Measurements from ENCODE around the gene MAML3.
A peak's percentile ranks its signal among the peaks of the same experiment; 100 is the strongest.

MAML3 gene

DNA sequence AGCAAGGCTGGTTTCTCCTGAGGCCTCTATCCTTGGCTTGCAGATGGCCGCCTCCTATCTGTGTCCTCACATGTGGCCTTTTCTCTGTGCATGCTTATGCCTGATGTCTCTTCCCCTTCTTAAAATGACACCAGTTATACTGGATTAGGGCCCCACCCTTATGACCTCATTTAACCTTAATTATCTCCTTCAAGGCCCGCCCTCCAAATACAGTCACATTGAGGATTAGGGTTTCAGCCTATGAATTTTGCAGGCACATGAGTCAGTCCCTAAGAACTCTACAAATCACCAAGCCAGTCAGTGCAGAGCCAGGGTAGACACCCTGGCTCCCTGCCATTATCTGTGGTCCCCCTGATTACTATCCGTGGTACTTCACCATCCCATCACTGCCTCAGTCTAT is 51.6 kb downstream of the MAML3 start:
- no peak for DNase-seq

DNA sequence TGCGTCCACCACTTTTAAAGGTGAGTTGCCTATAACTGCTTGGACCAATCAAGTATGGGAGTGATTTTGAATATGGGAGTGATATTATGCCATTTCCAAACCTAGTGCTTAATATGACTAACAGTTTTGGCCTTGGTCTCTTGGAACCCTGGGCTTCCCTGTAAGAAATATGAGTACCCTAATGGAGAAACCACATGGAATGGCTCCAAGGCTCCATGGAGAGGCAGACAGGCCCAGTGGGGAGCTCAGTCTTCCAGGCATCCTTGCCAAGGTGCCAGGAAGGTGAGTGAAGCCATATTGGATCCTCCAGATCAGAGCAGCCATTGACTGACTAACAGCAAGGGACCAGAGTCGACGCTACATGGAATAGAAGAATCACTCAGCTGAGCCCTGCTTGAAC is 53.2 kb downstream of the MAML3 start:
- DNase-seq, result no peak

DNA sequence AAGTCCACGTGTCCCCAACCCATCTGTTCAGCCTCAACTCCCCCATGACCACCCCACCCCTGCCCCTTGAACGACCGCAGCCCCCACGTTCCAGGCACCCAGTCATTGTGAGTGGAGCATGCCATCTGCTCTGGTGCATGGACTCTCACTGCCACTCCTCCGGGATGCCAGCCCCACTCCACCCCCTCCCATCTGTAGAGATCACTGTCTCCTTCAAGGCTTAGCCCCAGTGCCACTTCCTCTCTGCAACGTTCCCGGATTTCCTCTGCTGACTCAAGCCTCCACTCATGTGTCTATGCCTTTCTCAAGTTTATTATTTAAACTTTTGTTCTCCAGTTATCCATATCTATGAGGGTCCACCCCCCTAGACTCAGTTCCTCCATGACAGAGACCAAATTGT is 54.0 kb downstream of the MAML3 start:
- peak in 25 of 58 donors; percentile 1 to 51 (median 20) for DNase-seq

DNA sequence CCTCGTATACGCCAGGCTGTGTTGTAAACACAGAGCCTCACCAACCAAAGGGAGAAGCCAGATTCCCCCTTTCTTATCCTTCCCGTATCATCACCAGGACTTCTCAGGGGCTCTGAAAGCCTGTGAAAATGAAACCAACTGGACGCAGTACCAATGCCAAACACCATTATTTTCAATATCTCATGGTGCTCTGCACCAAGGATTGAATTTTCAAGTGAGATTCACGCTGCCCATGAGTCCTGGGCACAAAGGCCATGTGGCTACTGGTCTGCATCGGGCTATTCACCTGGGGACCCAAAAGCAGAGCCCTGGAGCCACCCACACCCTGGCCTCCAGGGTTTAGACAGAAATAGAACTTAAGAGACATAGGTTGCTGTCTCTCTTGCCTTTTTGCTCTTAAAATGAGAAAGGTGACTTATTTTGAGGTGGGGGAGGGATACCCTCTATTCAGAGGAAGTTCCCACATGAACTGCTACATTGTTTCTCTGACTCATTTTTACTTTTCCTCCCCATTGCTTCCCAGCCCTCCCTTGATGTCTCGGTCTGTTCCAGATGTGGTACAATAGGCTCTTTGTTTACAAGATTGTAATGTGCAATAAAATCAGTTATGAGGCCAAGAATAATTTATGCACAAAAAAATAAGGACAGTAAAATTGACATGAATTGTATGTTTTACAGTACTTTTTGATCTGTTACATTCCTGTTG is 55.4 kb downstream of the MAML3 start:
- peak in 3 of 58 donors; percentile 1 to 35 (median 34) for DNase-seq

DNA sequence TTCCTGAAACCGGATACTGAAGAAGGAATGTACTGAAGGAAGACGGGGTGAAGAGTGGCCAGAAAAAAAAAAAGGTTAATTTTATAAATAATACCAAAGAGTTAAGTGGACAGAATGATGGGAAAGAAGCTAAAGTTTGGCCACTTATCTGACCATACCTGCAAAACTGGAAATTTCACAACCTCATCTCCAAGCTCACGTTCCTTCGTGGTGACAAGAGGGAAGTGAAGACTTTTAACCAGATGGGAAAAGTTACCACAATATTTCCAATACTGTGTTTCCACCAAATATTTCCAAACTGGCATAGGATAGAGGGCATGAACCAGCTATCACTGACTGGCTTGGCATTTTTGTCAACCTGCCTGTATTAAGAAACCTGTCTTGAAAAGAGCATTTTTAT is 56.4 kb downstream of the MAML3 start:
- DNase-seq, result no peak

DNA sequence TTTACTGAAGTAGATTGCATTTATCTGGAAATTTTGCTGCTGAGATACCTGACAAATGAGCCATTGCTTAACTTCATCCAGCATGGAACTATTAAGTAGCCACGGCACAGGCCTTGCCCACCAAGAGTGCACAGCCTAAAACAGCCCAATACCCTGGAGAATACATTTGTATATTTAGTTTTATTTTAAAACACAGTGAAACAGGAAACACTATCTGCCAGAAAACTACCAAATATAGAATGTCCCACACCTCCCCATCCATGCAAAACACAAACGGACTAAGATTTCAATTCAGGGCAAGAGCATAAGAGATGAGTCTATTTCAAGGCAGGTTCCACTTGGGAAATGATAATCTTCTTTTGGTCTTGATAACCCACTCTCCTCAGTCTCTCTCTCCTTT is 57.1 kb downstream of the MAML3 start:
- DNase-seq, result no peak

DNA sequence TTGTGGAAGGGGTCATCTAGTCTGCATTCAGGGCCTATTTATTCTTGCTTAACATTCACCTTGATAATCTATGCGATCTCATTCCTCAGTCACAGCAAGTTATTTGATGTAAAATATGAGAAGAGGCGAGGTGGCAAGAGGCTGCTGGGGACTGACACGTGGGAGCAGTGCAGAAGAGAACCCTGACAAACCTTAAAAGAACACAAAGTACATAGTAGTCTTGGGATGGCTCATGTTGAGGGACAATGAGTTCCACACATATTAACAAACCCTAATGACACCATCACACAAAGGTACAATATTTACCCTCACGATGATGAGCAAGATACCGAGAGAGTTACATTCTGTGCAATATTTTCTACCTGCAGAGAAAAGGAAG is 57.5 kb downstream of the MAML3 start:
- no peak for DNase-seq

DNA sequence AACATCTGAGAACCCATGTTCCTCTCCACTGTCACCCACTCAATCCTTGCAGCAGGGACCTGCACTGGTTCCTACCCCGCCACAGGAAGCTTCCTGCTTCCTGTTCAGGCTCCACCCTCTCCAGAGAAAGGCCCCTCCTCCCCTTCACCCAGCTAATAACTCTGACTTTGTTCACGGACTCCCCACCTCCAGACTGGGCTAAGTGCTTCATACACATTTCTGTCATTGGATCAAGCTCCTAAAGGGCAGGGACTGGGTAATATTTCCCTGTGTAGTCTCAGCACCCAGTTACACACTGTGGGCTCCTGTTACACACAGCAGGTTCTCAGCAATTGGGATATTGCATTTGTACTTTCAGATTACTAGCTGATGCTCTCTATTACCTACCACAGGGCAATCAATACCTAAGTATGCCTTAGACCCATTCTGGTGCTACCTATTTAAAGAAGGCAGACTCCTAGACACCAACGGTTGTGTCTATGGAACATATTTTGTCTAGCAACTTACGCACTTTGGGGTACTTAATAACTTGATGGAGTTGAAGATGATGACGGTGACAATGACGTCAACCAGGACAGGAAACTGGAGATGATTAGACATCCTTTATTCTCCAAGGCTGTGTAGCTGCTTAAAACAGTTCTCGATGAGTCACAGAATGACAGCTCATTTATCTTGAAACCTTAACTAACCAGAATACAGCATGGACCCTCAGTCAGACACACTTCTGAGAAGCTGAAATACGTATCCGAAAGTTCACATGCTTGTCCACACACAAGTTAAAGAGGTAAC is 58.1 kb downstream of the MAML3 start:
- DNase-seq, result peak in 3 of 58 donors; percentile 1 to 6 (median 1)

DNA sequence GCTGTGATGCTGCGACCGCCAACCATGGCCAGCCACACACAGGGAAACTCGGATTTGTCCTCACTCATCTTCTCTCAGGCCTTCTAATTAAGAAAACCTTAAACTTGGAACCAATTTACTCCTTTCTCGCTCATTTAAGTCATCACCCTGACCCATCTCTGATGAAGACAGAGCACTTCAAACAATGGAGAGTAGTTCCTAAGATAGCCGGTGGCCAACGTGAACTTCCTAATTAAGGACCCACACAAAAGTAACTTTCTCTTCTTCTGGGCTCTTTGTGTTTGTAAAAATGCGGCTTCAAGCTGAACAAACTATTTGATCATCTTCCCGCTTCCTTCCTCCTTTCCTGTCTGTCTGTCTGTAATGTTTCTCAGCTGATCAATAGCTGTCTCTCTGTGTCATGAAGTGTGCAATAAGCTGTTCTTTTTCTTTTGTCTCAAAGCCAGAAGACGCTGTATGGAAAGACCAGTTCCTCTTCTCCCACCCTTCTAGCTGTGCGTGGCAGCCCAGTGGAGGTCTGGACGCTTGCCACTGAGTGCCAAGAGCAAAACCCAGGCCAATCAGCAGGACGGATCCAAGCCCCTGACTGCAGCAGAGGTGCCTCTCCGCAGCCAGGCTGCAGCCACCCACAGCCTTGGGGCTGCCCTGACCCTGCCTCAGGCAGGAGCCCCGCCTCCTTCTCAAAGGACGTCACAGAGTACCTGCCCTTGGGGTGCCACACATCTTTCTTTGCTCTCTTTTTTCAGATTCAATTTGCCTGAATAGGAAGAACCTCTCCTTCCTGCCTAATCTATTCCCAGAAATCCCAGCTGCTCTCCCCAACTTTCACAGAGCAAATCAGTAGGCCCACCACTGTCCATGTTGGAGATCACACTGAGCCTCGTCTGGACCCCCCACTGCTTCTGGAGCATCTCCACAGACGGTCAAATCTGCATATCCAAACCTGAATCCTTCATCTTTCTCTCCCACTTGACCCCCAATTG is 59.3 kb downstream of the MAML3 start:
- peak in 52 of 58 donors; percentile 3 to 78 (median 42) for DNase-seq

DNA sequence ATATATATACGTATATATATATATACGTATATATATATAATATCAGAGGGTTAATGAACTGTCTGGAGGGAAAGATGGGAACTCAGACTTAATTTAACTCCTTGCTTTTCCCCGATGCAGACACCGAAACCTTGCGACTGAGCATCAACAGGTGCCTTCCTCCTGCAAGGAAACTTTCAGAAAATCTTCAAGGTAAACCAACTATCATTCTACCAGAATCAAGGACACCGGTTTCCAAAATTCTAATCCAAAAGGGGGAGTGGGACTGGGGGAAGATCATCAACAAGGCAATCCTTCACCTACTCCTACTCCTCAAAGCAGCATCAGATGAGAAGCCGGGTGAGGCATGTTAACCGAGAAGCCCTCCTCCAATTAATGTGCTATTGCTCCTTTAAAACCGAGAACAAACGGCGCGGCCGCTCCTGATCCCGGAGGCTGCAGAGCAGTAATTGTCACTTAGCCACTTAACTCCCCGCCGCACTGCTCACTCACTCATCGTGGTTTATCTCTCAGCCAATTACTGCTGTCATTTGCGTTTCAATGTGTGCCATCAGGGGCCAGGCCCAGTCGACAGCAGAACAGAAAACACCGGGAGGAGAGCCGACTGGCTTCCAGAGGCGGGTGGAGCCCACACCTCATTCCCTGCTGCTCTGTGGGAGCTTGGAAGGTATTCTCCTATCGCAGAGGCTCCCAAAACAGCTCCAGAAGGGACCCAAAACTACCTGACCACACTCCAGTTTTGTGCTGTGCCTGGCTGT is 61.7 kb downstream of the MAML3 start:
- peak in 24 of 58 donors; percentile 2 to 57 (median 14) for DNase-seq

DNA sequence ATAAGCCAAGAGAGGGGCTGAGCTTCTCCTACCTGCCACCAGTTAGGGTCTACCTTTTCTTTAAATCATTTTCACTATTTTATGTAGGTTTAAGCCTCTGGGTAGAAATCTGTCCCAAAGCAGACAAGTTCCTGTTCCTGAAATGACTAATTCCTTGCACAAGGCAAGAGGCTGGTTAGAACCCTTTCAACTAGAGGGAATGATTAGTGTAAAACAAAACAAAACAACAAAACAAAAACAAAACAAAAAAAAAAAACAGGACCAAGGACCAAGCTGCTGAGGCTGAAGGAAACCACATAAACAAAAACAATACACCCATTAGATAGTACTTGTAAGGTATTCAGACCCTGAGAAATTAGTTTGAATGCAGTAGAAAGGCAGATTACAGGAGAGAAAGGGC is 62.7 kb downstream of the MAML3 start:
- no peak for DNase-seq

DNA sequence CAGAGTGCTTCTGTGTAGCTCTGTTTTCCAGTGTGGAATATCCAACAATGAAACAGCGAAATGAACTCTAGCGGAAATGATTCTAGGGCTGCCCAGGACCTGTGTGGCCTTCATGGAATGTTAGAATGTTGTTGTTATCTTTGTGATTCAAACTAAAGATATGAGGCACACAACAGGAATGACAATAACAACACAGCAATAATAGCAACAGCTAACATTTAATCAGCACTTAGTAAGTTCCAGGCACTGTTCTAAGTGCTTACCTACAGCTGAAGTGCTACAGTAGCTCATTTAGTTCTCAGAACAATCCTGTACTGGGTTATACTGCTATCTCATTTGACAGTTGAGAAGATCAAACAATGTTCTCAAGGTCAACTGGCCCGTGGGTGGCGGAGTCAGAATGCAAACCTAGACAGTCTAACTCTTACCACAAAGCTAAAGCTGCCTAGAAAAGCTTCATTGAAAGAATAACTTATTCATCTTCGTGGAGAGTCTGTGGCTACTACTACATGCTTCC is 63.7 kb downstream of the MAML3 start:
- no peak for DNase-seq

DNA sequence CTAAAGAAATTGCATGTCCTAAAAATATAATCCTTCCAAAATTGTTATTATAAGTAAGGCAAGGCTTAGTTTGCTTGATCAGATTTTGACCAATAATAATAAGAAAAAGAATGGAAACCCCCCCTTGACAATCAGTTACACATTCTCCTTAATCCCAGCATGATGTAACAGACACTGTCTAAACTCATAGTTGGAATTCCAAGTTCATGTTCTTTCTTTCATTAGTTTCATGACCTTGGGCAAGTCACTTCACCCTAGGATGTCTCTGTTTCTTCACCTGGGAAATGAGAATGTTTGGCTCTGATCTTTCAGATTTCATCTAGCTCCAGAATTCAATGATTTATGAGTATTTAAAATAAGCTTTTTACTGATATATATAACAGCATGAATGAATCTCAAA is 64.8 kb downstream of the MAML3 start:
- DNase-seq, result no peak

DNA sequence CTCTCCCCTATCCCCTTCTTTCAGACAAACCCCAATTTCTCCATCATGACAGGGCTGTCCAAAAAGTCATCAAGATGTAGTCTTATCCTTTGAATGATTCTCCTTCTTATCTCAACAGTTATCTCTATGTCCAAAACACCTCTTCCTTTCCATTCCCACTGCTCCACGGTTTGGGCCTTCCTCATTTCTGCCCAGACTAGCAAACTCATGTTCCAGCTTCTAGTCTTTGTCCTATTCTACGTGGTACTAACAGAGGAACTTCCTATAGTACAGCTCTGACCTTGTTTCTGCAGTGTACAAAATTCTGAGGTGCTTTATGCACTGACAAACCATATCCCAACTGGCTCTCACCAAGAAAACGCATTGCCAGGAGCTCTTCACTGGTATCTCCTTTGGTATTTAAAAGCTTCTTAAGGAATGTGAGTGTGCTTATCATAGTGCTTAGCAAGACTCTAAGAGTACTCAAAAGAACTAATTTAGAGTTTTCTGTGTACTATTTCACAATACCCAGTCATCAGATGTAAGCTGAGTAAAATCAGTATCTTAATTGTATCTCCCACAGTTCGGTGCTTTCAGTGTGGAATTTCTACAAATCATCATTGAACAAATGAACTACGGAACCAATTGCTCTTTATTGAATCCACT is 65.5 kb downstream of the MAML3 start:
- DNase-seq, result no peak

DNA sequence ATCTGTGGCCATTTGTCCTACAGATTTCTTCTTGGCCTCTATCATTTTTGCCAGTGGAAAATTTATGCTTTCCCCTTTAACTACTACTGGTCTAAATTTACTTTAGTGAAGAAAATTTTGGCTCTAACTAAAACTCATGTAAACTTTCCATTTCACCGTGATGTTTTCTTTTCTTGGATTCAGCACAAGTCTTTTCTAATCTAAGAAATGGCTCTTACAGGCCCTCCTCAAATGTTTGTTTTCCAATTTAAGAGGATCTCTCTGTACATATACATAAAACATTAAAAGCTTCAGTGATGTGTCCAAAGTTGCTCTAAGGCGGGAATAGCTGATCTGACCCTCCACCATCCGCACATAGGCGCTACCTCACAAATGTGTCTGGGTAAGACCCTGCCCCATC is 68.1 kb downstream of the MAML3 start:
- DNase-seq, result no peak

DNA sequence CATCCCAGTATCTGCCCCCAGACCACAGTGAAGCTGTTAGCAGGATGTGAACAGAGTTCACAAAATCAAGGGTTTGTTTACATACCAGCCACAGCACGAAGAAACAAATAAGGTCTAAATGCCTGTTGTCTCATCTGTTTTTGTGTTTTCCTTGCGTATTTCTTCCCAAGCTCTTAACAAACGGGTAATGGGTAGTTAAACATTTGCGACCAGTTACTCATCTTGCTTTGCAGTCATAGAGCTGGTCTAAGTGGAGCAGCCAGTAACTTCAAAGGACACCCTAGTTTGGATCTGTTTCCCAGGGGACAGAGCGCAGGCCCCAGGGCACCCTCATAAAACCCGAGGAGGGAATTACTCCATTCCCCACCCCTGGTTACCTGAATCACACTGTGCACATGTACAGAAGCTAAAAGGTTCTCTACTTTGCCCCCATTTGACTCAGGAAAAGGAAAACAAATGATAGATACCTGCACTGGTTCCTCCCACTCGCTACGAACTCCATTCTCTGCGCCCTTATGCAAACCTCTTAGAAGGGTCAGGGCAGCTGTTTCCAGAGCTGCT is 68.8 kb downstream of the MAML3 start:
- DNase-seq, result no peak

DNA sequence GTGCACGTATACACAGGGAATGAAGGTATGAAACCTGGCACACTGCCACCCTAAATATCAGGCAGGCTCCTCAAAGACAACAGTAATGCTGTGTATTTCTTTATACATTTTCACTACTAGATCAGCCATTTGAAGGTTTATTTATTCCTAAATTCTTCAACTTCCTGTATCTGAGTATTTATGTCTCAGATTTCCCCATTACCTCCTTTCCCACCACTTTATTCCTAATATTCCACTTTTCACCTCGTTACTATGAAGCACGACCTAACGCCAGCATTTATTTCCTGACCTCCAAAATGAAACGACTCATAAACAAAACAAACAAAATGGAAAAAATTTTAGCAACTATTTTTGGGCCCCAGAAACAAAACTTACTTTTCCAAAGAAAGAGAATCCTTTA is 69.6 kb downstream of the MAML3 start:
- DNase-seq, result no peak

DNA sequence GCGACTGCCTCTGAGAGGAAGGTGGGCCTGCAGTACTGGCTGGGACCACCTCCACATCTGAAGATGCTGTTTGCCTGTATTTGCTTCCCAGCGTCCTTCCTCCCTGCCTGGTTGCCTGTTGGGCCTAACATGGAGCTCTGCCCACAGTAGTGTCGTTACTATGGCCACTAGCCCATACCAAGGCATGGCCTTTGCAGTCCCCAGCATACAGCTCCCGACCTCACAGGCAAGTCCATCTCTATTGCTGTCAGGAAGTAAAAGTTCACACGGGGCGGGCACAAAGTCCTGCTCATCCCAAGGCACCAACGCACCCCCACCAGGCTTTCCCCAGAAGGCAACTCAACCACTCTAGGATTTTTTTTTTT is 71.6 kb downstream of the MAML3 start:
- DNase-seq, result no peak

DNA sequence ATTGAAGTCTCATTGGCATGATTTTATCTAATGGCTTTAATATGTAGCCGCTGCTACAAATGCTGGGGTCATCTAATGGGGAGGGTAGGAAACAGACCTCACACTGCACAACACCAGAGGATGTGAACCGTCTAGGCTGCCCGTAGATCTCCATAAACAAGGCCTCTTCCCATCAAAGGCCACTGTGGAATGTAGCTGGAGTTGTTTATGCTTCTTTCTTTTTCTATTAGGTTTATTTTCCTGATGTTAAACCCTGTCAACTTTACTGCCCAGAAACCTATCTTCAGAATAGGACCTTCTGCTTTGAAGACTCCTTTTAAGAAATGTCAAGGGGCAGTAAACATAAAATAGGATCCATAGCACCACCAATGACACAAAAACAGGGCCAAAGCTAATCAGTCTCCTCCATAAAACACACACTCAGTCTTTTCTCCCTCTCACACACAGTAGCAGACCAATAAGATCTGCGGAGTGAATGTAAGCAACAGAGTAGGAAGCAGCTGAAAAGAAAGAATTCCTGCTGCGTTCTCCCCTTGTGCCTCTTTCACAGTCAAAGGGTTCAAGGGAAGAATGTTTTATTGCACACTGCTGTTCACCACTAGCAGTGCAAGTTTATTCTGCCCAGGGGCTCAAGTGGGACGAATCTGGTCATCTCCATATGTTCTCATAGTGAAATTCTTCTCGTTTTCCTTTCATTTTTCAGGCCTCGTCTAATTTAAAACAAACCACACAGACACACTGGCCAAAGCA is 72.2 kb downstream of the MAML3 start:
- DNase-seq, result no peak
